ENCODE measurements around the gene USP44.

USP44 gene

GRCh38 chr12:95548539-95549391 is 2.5 kb downstream of the USP44 start:
- DNase-seq (ENCODE audit: low read depth in 2 of 2), result peak in 1 of 2 donors; percentile 65

- peak in 1 of 2 donors; percentile 13 for DNase-seq (ENCODE audit: low read depth in 2 of 2)
These were observed 3.2 kb downstream of the USP44 start for GRCh38 chr12:95548056-95548538.

GRCh38 chr12:95547522-95548055 is 3.7 kb downstream of the USP44 start:
- no peak for DNase-seq (ENCODE audit: low read depth in 2 of 2)

GRCh38 chr12:95546491-95546813 is 4.8 kb downstream of the USP44 start:
- no peak for DNase-seq (ENCODE audit: low read depth in 2 of 2)

- no peak for DNase-seq (ENCODE audit: low read depth in 2 of 2)
These were observed 5.4 kb downstream of the USP44 start for GRCh38 chr12:95545731-95546490.

GRCh38 chr12:95545303-95545702 is 6.0 kb downstream of the USP44 start:
- no peak for DNase-seq (ENCODE audit: low read depth in 2 of 2)

- DNase-seq (ENCODE audit: low read depth in 2 of 2), result no peak
These were observed 6.5 kb downstream of the USP44 start for GRCh38 chr12:95544756-95545155.

- DNase-seq (ENCODE audit: low read depth in 2 of 2), result no peak
These were observed 8.0 kb downstream of the USP44 start for GRCh38 chr12:95543305-95543704.

- DNase-seq (ENCODE audit: low read depth in 2 of 2), result no peak
These were observed 9.8 kb downstream of the USP44 start for GRCh38 chr12:95541436-95541835.

- no peak for DNase-seq (ENCODE audit: low read depth in 2 of 2)
These were observed 12.6 kb downstream of the USP44 start for GRCh38 chr12:95538656-95539055.

- no peak for DNase-seq (ENCODE audit: low read depth in 2 of 2)
These were observed 13.3 kb downstream of the USP44 start for GRCh38 chr12:95538006-95538405.

GRCh38 chr12:95533985-95534384 is 17.3 kb downstream of the USP44 start:
- DNase-seq (ENCODE audit: low read depth in 2 of 2), result no peak

GRCh38 chr12:95532851-95533250 is 18.4 kb downstream of the USP44 start:
- DNase-seq (ENCODE audit: low read depth in 2 of 2), result no peak

GRCh38 chr12:95529693-95530225 is 21.5 kb downstream of the USP44 start:
- DNase-seq (ENCODE audit: low read depth in 2 of 2), result no peak

GRCh38 chr12:95528431-95528830 is 22.8 kb downstream of the USP44 start:
- no peak for DNase-seq (ENCODE audit: low read depth in 2 of 2)

- no peak for DNase-seq (ENCODE audit: low read depth in 2 of 2)
These were observed 28.6 kb downstream of the USP44 start for GRCh38 chr12:95522692-95523091.

- no peak for DNase-seq (ENCODE audit: low read depth in 2 of 2)
These were observed 30.5 kb downstream of the USP44 start for GRCh38 chr12:95520816-95521215.

GRCh38 chr12:95518944-95519343 is 32.3 kb downstream of the USP44 start:
- DNase-seq (ENCODE audit: low read depth in 2 of 2), result no peak

- DNase-seq (ENCODE audit: low read depth in 2 of 2), result no peak
These were observed 34.0 kb downstream of the USP44 start for GRCh38 chr12:95517246-95517645.

- no peak for DNase-seq (ENCODE audit: low read depth in 2 of 2)
These were observed 34.5 kb downstream of the USP44 start for GRCh38 chr12:95516757-95517156.

GRCh38 chr12:95515197-95515596 is 36.1 kb downstream of the USP44 start:
- DNase-seq (ENCODE audit: low read depth in 2 of 2), result no peak

GRCh38 chr12:95513599-95513998 is 37.7 kb downstream of the USP44 start:
- DNase-seq (ENCODE audit: low read depth in 2 of 2), result no peak
